Measurements from ENCODE around the gene STX10. TPM values are rescaled to one million over a fixed set of nuclear protein-coding genes. Genes with fewer than 3 reads are reported as not detected.
"Not testable (repeated sequence)": the region's sequence is repeated elsewhere in the genome, so short reads cannot be mapped to it uniquely, and the experiment has no call there.

Gene STX10
- total RNA-seq, 1 experiment from 2014 or later = 179 TPM

- POLR2A ChIA-PET (ENCODE audit: unreplicated experiment) = interaction anchor here (0.6 kb wide), 2 partner anchors 14 to 549 kb away, joined by 3 read pairs; no protein-coding TSS in a partner anchor
Observed at GRCh38 chr19:13169769-13170168, 19.6 kb upstream of the STX10 start.

GRCh38 chr19:13166151-13166550 lies 16.0 kb upstream of the STX10 start:
- H3K27me3 ChIP-seq (ENCODE audit: low read length); H3K9me2 ChIP-seq (replicated peaks; ENCODE audit: low read length); H2AFZ ChIP-seq (ENCODE audit: low read length); H4K20me1 ChIP-seq (ENCODE audit: low read length); H3K4me3 ChIP-seq (ENCODE audit: low read length); ATAC-seq; H3K36me3 ChIP-seq (ENCODE audit: low read depth, low read length); BruUV-seq (replicated peaks); H3K9me3 ChIP-seq (ENCODE audit: low read length); DNase-seq; CTCF ChIA-PET; H3K4me2 ChIP-seq (ENCODE audit: low read length): not testable (repeated sequence)
- H3F3A ChIP-seq (ENCODE audit: low read length, unreplicated experiment) = peaks cover 11% of the 10 kb centered on the region
- peak overlapping the region; percentile 97 for H3K27ac ChIP-seq (ENCODE audit: low read length)
- peaks cover 33% of the 10 kb centered on the region for H3K79me2 ChIP-seq (ENCODE audit: low read length)
- intact Hi-C loops (cut with micrococcal nuclease) = loop anchor here (10.0 kb wide), 1 partner anchor 669 kb away; no protein-coding TSS in a partner anchor
- H3K9ac ChIP-seq (ENCODE audit: low read length) = peak overlapping the region; percentile 95
- H3K4me1 ChIP-seq (ENCODE audit: insufficient read depth, low read length) = peaks cover 91% of the 10 kb centered on the region
- POLR2A ChIA-PET (ENCODE audit: unreplicated experiment) = interaction anchor here (2.1 kb wide), 1 partner anchor 13 kb away, joined by 16 read pairs; no protein-coding TSS in a partner anchor

More at GRCh38 chr19:13169769-13170168, 19.6 kb upstream of the STX10 start:
- Histone ChIP-seq H3K9me3 (ENCODE audit: low read length) (no peaks in the 10 kb centered on the region), H3K4me3 (ENCODE audit: low read length) (no peak overlapping the region), H3K27me3 (ENCODE audit: low read length) (no peaks in the 10 kb centered on the region), H3K4me2 (ENCODE audit: low read length) (peak overlapping the region; percentile 81), H3K9ac (ENCODE audit: low read length) (peak overlapping the region; percentile 92), H3K4me1 (ENCODE audit: insufficient read depth, low read length) (peaks cover 81% of the 10 kb centered on the region), H4K20me1 (ENCODE audit: low read length) (no peaks in the 10 kb centered on the region), H2AFZ (ENCODE audit: low read length) (no peak overlapping the region), H3K27ac (ENCODE audit: low read length) (peak overlapping the region; percentile 97), H3K36me3 (ENCODE audit: low read depth, low read length) (no peaks in the 10 kb centered on the region), H3K9me2 (replicated peaks; ENCODE audit: low read length) (no peaks in the 10 kb centered on the region), H3F3A (ENCODE audit: low read length, unreplicated experiment) (peaks cover 5% of the 10 kb centered on the region), H3K79me2 (ENCODE audit: low read length) (peaks cover 23% of the 10 kb centered on the region)
- no TSS peak for BruUV-seq (replicated peaks)
- CTCF ChIA-PET = interaction anchor here (0.7 to 1.0 kb wide), 2 partner anchors 25 to 78 kb away, joined by 3 read pairs; no protein-coding TSS in a partner anchor
- DNase-seq (peak; percentile 99), ATAC-seq (peak; percentile 52)
- intact Hi-C loops (cut with micrococcal nuclease) = loop anchor here (10.0 kb wide), 1 partner anchor 665 kb away; no protein-coding TSS in a partner anchor
- TF ChIP-seq EZH2phosphoT487 (IDR thresholded peaks at IDR 0.05; ENCODE audit: borderline replicate concordance, low read length) (no peak), EZH2 (IDR thresholded peaks at IDR 0.05; ENCODE audit: low read length, unreplicated experiment) (no peak), CTCF (conservative IDR thresholded peaks at IDR 0.05; ENCODE audit: low read depth, low read length) (no peak)

- intact Hi-C loops (cut with micrococcal nuclease) = loop anchor here (10.0 kb wide), 1 partner anchor 669 kb away; no protein-coding TSS in a partner anchor
- H4K20me1 ChIP-seq (ENCODE audit: low read length) = no peaks in the 10 kb centered on the region
- peak overlapping the region; percentile 51; the same call in 1 of the 2 replicates for H3K4me3 ChIP-seq (ENCODE audit: low read length)
- 0 out of 2 replicates have a peak overlapping the region, but pooled peaks have one; percentile 66 for H2AFZ ChIP-seq (ENCODE audit: low read length)
- H3K4me1 ChIP-seq (ENCODE audit: insufficient read depth, low read length) = peaks cover 89% of the 10 kb centered on the region
- H3K4me2 ChIP-seq (ENCODE audit: low read length) = peak overlapping the region; percentile 82
- peak overlapping the region; percentile 97 for H3K27ac ChIP-seq (ENCODE audit: low read length)
- BruUV-seq (replicated peaks) = TSS peak; percentile 8
- H3F3A ChIP-seq (ENCODE audit: low read length, unreplicated experiment) = peaks cover 11% of the 10 kb centered on the region
- no peaks in the 10 kb centered on the region for H3K36me3 ChIP-seq (ENCODE audit: low read depth, low read length)
- H3K9me2 ChIP-seq (replicated peaks; ENCODE audit: low read length) = no peaks in the 10 kb centered on the region
- ATAC-seq = no peak
- H3K9ac ChIP-seq (ENCODE audit: low read length) = peak overlapping the region; percentile 95
- TF ChIP-seq CTCF (conservative IDR thresholded peaks at IDR 0.05; ENCODE audit: low read depth, low read length) (no peak), EZH2 (IDR thresholded peaks at IDR 0.05; ENCODE audit: low read length, unreplicated experiment) (no peak), EZH2phosphoT487 (IDR thresholded peaks at IDR 0.05; ENCODE audit: borderline replicate concordance, low read length) (no peak)
- H3K9me3 ChIP-seq (ENCODE audit: low read length) = no peaks in the 10 kb centered on the region
- DNase-seq = peak; percentile 75
- ChIA-PET POLR2A (ENCODE audit: unreplicated experiment) (interaction anchor here (0.6 to 1.0 kb wide), 2 partner anchors 10 to 78 kb away, joined by 4 to 6 read pairs; no protein-coding TSS in a partner anchor), CTCF (interaction anchor here (1.0 to 1.1 kb wide), 2 partner anchors 10 to 83 kb away, joined by 3 to 5 read pairs; no protein-coding TSS in a partner anchor)
- H3K79me2 ChIP-seq (ENCODE audit: low read length) = peaks cover 31% of the 10 kb centered on the region
- no peaks in the 10 kb centered on the region for H3K27me3 ChIP-seq (ENCODE audit: low read length)
Observed at GRCh38 chr19:13165162-13165997, 15.2 kb upstream of the STX10 start.
